Measurements from ENCODE around the gene C19orf38. TPM values are rescaled to one million over a fixed set of nuclear protein-coding genes. Genes with fewer than 3 reads are reported as not detected.
A peak's percentile ranks its signal among the peaks of the same experiment; 100 is the strongest.
"Not testable (repeated sequence)": the region's sequence is repeated elsewhere in the genome, so short reads cannot be mapped to it uniquely, and the experiment has no call there.

C19orf38 gene
- total RNA-seq, 1 experiment from 2014 or later, result not detected

GRCh38 chr19:10850631-10851030, 2.4 kb downstream of the C19orf38 start:
- DNase-seq (ENCODE audit: low read depth), result no peak

- peak; percentile 82 for DNase-seq (ENCODE audit: low read depth)
Measured at GRCh38 chr19:10852098-10852800, 4.0 kb downstream of the C19orf38 start.

- no peak for DNase-seq (ENCODE audit: low read depth)
Measured at GRCh38 chr19:10852941-10853340, 4.7 kb downstream of the C19orf38 start.

GRCh38 chr19:10854350-10855089, 6.3 kb downstream of the C19orf38 start:
- DNase-seq (ENCODE audit: low read depth), result peak; percentile 50

- peak; percentile 42 for DNase-seq (ENCODE audit: low read depth)
Measured at GRCh38 chr19:10855879-10856522, 7.8 kb downstream of the C19orf38 start.

- not testable (repeated sequence) for DNase-seq (ENCODE audit: low read depth)
Measured at GRCh38 chr19:10856899-10857298, 8.7 kb downstream of the C19orf38 start.

GRCh38 chr19:10858204-10858828, 10.1 kb downstream of the C19orf38 start:
- DNase-seq (ENCODE audit: low read depth), result peak; percentile 40

GRCh38 chr19:10861103-10861651, 13.0 kb downstream of the C19orf38 start:
- DNase-seq (ENCODE audit: low read depth), result peak; percentile 60

GRCh38 chr19:10862561-10863106, 14.4 kb downstream of the C19orf38 start:
- DNase-seq (ENCODE audit: low read depth), result no peak

- DNase-seq (ENCODE audit: low read depth), result peak; percentile 82
Measured at GRCh38 chr19:10863107-10863717, 15.0 kb downstream of the C19orf38 start.

- peak; percentile 75 for DNase-seq (ENCODE audit: low read depth)
Measured at GRCh38 chr19:10864538-10864899, 16.3 kb downstream of the C19orf38 start.

GRCh38 chr19:10866495-10866894, 18.3 kb downstream of the C19orf38 start:
- DNase-seq (ENCODE audit: low read depth), result no peak

- no peak for DNase-seq (ENCODE audit: low read depth)
Measured at GRCh38 chr19:10868872-10869547, 20.8 kb downstream of the C19orf38 start.

- not testable (repeated sequence) for DNase-seq (ENCODE audit: low read depth)
Measured at GRCh38 chr19:10869872-10870311, 21.7 kb downstream of the C19orf38 start.

- DNase-seq (ENCODE audit: low read depth), result no peak
Measured at GRCh38 chr19:10870501-10870954, 22.3 kb downstream of the C19orf38 start.

- DNase-seq (ENCODE audit: low read depth), result peak; percentile 99
Measured at GRCh38 chr19:10870955-10871603, 22.9 kb downstream of the C19orf38 start, which contains the start of gene CARM1. TSS of gene CARM1 (plus strand) at chr19:10871553. CDS start at chr19:10871703, 150 bp downstream.

GRCh38 chr19:10871711-10872545, 23.7 kb downstream of the C19orf38 start:
- peak; percentile 57 for DNase-seq (ENCODE audit: low read depth)

- no peak for DNase-seq (ENCODE audit: low read depth)
Measured at GRCh38 chr19:10872546-10873107, 24.4 kb downstream of the C19orf38 start.
